ENCODE measurements around the gene EP400.

Gene EP400

GRCh38 chr12:131939007-131939406 lies 10.7 kb upstream of the EP400 start:
- no peak for TF ChIP-seq CTCF (IDR thresholded peaks at IDR 0.05; ENCODE audit: extremely low read depth, insufficient read depth, missing control alignments)
- in situ Hi-C loops (cut with MboI; ENCODE audit: low pct_unique_long_range_greater_than_20kb, low sequenced_read_pairs, unreplicated experiment) = no loop called here
- no peak for DNase-seq (ENCODE audit: low spot score)

- TF ChIP-seq CTCF (IDR thresholded peaks at IDR 0.05; ENCODE audit: extremely low read depth, insufficient read depth, missing control alignments) = no peak
- DNase-seq (ENCODE audit: low spot score) = no peak
- in situ Hi-C loops (cut with MboI; ENCODE audit: low pct_unique_long_range_greater_than_20kb, low sequenced_read_pairs, unreplicated experiment) = no loop called here
Observed at GRCh38 chr12:131940141-131940547, 9.6 kb upstream of the EP400 start.

- TF ChIP-seq CTCF (IDR thresholded peaks at IDR 0.05; ENCODE audit: extremely low read depth, insufficient read depth, missing control alignments) = no peak
- in situ Hi-C loops (cut with MboI; ENCODE audit: low pct_unique_long_range_greater_than_20kb, low sequenced_read_pairs, unreplicated experiment) = no loop called here
- DNase-seq (ENCODE audit: low spot score) = no peak
Observed at GRCh38 chr12:131941116-131941986, 8.4 kb upstream of the EP400 start.

- no peak for TF ChIP-seq CTCF (IDR thresholded peaks at IDR 0.05; ENCODE audit: extremely low read depth, insufficient read depth, missing control alignments)
- in situ Hi-C loops (cut with MboI; ENCODE audit: low pct_unique_long_range_greater_than_20kb, low sequenced_read_pairs, unreplicated experiment) = no loop called here
- DNase-seq (ENCODE audit: low spot score) = no peak
Observed at GRCh38 chr12:131941987-131942341, 7.8 kb upstream of the EP400 start.

- no peak for DNase-seq (ENCODE audit: low spot score)
- in situ Hi-C loops (cut with MboI; ENCODE audit: low pct_unique_long_range_greater_than_20kb, low sequenced_read_pairs, unreplicated experiment) = no loop called here
- no peak for TF ChIP-seq CTCF (IDR thresholded peaks at IDR 0.05; ENCODE audit: extremely low read depth, insufficient read depth, missing control alignments)
Observed at GRCh38 chr12:131942671-131943070, 7.1 kb upstream of the EP400 start.

- no peak for DNase-seq (ENCODE audit: low spot score)
- TF ChIP-seq CTCF (IDR thresholded peaks at IDR 0.05; ENCODE audit: extremely low read depth, insufficient read depth, missing control alignments) = no peak
- in situ Hi-C loops (cut with MboI; ENCODE audit: low pct_unique_long_range_greater_than_20kb, low sequenced_read_pairs, unreplicated experiment) = no loop called here
Observed at GRCh38 chr12:131943389-131943788, 6.4 kb upstream of the EP400 start.
